Stomach (tissue), 9 donors: ENCODE results near the gene ZNF547. TPM values are rescaled to one million over a fixed set of nuclear protein-coding genes. Genes with fewer than 3 reads are reported as not detected.
A peak's percentile ranks its signal among the peaks of the same experiment; 100 is the strongest.

Experiments used
- DNase-seq, 2 donors: peaks; one replicate each; pipeline versions ENCODE4 v3.0.0 to v3.0.0-alpha.2; 2013 to 2019
- H3K27ac ChIP-seq, 5 donors: fragments of 200-600 bp in 4 of 5; sonication (generic) in 4 of 5; one replicate each; pipeline ENCODE4 v1.5.1; 2013 to 2019; ENCODE audit warnings: mild to moderate bottlenecking in 1 of 5, moderate library complexity in 1 of 5
- H3K27me3 ChIP-seq, 3 donors: fragments of 200-600 bp; sonication (generic); one replicate each; pipeline ENCODE4 v1.5.1; 2017 to 2019; ENCODE audit warnings: mixed run types in 1 of 3
- H3K36me3 ChIP-seq, 4 donors: fragments of 200-600 bp; sonication (generic); 1 replicate in 3 of 4; 2 replicates in 1 of 4; pipeline ENCODE4 v1.5.1; 2016 to 2019
- H3K4me1 ChIP-seq, 4 donors: fragments of 200-600 bp; sonication (generic); one replicate each; pipeline ENCODE4 v1.5.1; 2016 to 2019
- H3K4me3 ChIP-seq, 4 donors: fragments of 200-600 bp; sonication (generic) in 3 of 4; one replicate each; pipeline ENCODE4 v1.5.1; 2016 to 2019; ENCODE audit warnings: mild to moderate bottlenecking in 1 of 4
- H3K9me3 ChIP-seq, 4 donors: fragments of 200-600 bp; sonication (generic); one replicate each; pipeline ENCODE4 v1.5.1; 2016 to 2019
- CTCF ChIP-seq, 7 experiments: fragments of 450-650 bp in 4 of 7; fragments of 200-600 bp in 3 of 7; sonication (generic) in 3 of 7; IDR thresholded peaks; one replicate each; pipeline ENCODE4 v1.5.1; 2016 to 2019; ENCODE audit warnings: antibody characterized with exemption in 7 of 7, control low read depth in 2 of 7, mild to moderate bottlenecking in 1 of 7
- EP300 ChIP-seq: sonication (generic); formaldehyde crosslinking; IDR thresholded peaks from one replicate; pipeline ENCODE4 v1.6.1; 2017; ENCODE audit warnings: antibody characterized with exemption
- POLR2A ChIP-seq, 4 donors: fragments of 450-650 bp; IDR thresholded peaks; one replicate each; pipeline ENCODE4 v1.6.1; 2016; ENCODE audit warnings: antibody characterized with exemption in 4 of 4, control low read depth in 2 of 4, mild to moderate bottlenecking in 1 of 4, moderate library complexity in 1 of 4
- POLR2AphosphoS5 ChIP-seq, 3 donors: sonication (generic); formaldehyde crosslinking; IDR thresholded peaks; one replicate each; pipeline ENCODE4 v1.6.1; 2016; ENCODE audit warnings: antibody characterized with exemption in 3 of 3
- WGBS, 5 donors: extraction: QIAGEN DNeasy Blood & Tissue Kit in 3 of 5; methylation state at CpG; one replicate each; pipeline versions ENCODE4 v1.1.5 to v1.1.7; 2013 to 2018; 5-methylcytosine and 5-hydroxymethylcytosine counted together
- intact Hi-C: fragments of 100-400 bp; cut with DNase I; formaldehyde crosslinking; loops from one replicate; pipeline ENCODE4 v1.15.1; 2023; ENCODE audit warnings: low total_unique reads
- polyA plus RNA-seq, 3 donors: library from polyadenylated mRNA; stranded (reverse); fragments of 200-250 nt; gene quantifications; one replicate each; pipeline ENCODE4 v1.2.3, GENCODE V29; 2013
- total RNA-seq, 5 donors: library from RNA; depleted of rRNA; stranded (reverse); fragments of >200 nt; gene quantifications; one replicate each; pipeline versions ENCODE4 v1.1.0 to v1.2.3, GENCODE V29; 2014 to 2016
- donor health status: healthy with polysubstance abuse.
- donor health status: Bipolar disorder and iron deficiency.
- donor health status: healthy.

Gene ZNF547
- total and polyA plus RNA-seq, 8 donors, result under 0.01 to 3.0 (median 1.7) TPM; not detected in 2

- DNase-seq, result peak; percentile 95 to 99
- Histone ChIP-seq H3K4me3 (peak within 1 kb of the TSS; percentile 76 to 95 (median 84)), H3K27me3 (peaks cover 0 to 18% (median 14%) of the 10 kb centered on the region in 3 donors), H3K36me3 (peaks cover 19 to 31% (median 24%) of the 10 kb centered on the region in 4 donors), H3K4me1 (peaks cover 14 to 29% (median 22%) of the 10 kb centered on the region in 4 donors), H3K27ac (peak within 1 kb of the TSS; percentile 64 to 92 (median 87)), H3K9me3 (peaks cover 0 to 43% (median 32%) of the 10 kb centered on the region in 4 donors)
- intact Hi-C loops, result no loop called here
- TF ChIP-seq POLR2A (IDR thresholded peaks at IDR 0.05) (peak in 1 of 4 donors; percentile 17), POLR2AphosphoS5 (IDR thresholded peaks at IDR 0.05) (peak; percentile 76 to 86 (median 85)), CTCF (IDR thresholded peaks at IDR 0.05) (no peak)
- 0 to 2% (median 1%) methylated on average over 31 to 71 of the region's 71 CpGs for WGBS, 5 donors
Measured at GRCh38 chr19:57320180-57321084, 42.9 kb upstream of the ZNF547 start, which contains the start of gene ZNF543. ZNF543 (plus strand) TSS chr19:57320472; CDS start chr19:57320854, 382 bp downstream.

DNA sequence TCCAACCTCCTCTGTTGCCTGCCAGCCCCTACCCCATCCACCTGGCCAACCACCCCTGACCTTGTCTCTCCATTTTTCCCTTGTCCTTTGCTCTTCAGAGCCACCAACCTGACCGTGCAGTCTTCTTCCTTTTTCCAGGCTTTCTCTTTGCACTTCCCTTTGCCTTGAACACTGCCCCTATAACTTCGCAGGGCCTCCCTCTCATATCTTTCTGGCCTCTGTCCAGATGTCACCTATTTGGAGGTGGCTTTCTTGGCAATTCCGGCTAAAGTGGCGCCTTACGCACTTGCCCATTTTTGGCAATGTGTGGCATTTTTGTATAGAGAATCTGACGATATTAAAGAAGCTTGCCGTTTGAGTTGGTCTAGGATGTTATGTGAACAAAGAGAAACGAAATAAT lies 42.2 kb upstream of the ZNF547 start:
- intact Hi-C loops, result no loop called here
- Histone ChIP-seq H3K4me3 (peak overlapping the region; percentile 76 to 95 (median 84)), H3K9me3 (peaks cover 4 to 49% (median 39%) of the 10 kb centered on the region in 4 donors), H3K27ac (peak overlapping the region in 4 of 5 donors; percentile 86 to 92 (median 89)), H3K4me1 (peaks cover 14 to 29% (median 22%) of the 10 kb centered on the region in 4 donors), H3K27me3 (peaks cover 0 to 18% (median 14%) of the 10 kb centered on the region in 3 donors), H3K36me3 (peaks cover 25 to 38% (median 31%) of the 10 kb centered on the region in 4 donors)
- 27 to 37% (median 29%) methylated on average over 8 of the region's 8 CpGs for WGBS, 5 donors
- peak in 1 of 2 donors; percentile 42 for DNase-seq
- TF ChIP-seq POLR2AphosphoS5 (IDR thresholded peaks at IDR 0.05) (no peak), CTCF (IDR thresholded peaks at IDR 0.05) (no peak), POLR2A (IDR thresholded peaks at IDR 0.05) (no peak), EP300 (no peak)

GRCh38 chr19:57321751-57322150 lies 41.6 kb upstream of the ZNF547 start:
- Histone ChIP-seq H3K4me3 (peak overlapping the region in 3 of 4 donors; percentile 76 to 95 (median 83)), H3K4me1 (peaks cover 14 to 29% (median 22%) of the 10 kb centered on the region in 4 donors), H3K36me3 (peaks cover 32 to 44% (median 37%) of the 10 kb centered on the region in 4 donors), H3K27me3 (peaks cover 0 to 18% (median 14%) of the 10 kb centered on the region in 3 donors), H3K9me3 (peaks cover 6 to 56% (median 46%) of the 10 kb centered on the region in 4 donors), H3K27ac (no peak overlapping the region)
- intact Hi-C loops, result no loop called here
- 54 to 88% (median 69%) methylated on average over 3 of the region's 3 CpGs for WGBS, 5 donors
- TF ChIP-seq POLR2A (IDR thresholded peaks at IDR 0.05), result no peak
- no peak for TF ChIP-seq CTCF (IDR thresholded peaks at IDR 0.05)
- no peak for TF ChIP-seq EP300
- DNase-seq, result no peak

GRCh38 chr19:57324992-57325391 lies 38.4 kb upstream of the ZNF547 start:
- no peak overlapping the region for H3K27ac ChIP-seq
- H3K4me1 ChIP-seq, result peaks cover 14 to 24% (median 20%) of the 10 kb centered on the region in 4 donors
- no peak for TF ChIP-seq CTCF (IDR thresholded peaks at IDR 0.05)
- no peak for TF ChIP-seq EP300
- no peak for TF ChIP-seq POLR2A (IDR thresholded peaks at IDR 0.05)
- TF ChIP-seq POLR2AphosphoS5 (IDR thresholded peaks at IDR 0.05), result no peak
- no peak for DNase-seq
- peaks cover 57 to 76% (median 69%) of the 10 kb centered on the region in 4 donors for H3K36me3 ChIP-seq
- intact Hi-C loops, result no loop called here
- H3K9me3 ChIP-seq, result peaks cover 26 to 82% (median 69%) of the 10 kb centered on the region in 4 donors
- no peaks in the 10 kb centered on the region for H3K27me3 ChIP-seq
- H3K4me3 ChIP-seq, result no peak overlapping the region
